ENCODE data around the gene PTPN18. TPM values are rescaled to one million over a fixed set of nuclear protein-coding genes. Genes with fewer than 3 reads are reported as not detected.

PTPN18 gene
- total RNA-seq, 2 donors from 2014 or later: 79.2 to 93.3 TPM

DNA sequence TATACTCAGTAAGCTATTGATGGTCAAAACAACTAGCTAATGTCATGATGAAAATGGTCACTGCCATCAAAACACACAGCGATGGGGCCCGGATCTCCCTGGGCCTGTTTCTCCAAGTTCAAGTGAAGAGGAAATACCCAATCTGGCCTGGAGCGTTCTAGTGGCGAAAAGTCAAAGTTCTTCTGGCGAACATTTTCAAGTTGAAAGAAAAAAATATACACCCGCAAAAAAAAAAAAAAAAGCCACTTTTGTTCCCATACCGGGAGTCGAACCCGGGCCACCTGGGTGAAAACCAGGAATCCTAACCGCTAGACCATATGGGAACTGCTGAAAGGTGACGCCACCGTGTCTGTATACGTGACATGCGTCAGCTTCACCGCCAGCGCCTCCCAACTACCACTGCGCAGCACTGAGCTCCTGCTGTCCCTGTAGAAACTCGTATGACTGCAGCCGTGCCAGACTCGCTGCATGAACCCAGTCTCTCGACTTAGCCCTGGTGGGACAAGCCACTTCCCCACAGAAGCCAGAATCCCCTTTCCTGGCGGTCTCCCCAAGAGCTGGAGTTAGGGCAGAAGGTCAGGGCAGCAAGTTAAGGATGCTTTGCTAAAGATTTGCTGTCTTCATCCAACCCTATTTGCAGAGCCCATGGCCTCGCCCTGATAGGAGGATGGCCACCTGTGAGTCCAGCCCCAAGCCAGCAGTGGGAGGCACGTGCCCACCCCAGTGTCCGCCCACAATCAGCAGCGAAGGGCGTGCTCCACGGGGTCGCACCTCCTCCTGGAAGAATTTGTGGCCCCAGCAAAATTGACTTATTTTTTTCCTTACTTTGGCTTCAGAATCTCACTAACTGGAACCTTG lies 18.8 kb upstream of the PTPN18 start:
- peaks cover 0 to 6% of the 10 kb centered on the region in 2 donors for H3K4me1 ChIP-seq (ENCODE audit: control insufficient read depth in 1 of 2, low read depth in 2 of 2)
- H3K4me3 ChIP-seq: peak overlapping the region; percentile 22
- ATAC-seq (ENCODE audit: insufficient number of reproducible peaks, low FRiP score, low read depth) (peak; percentile 49), DNase-seq (ENCODE audit: low spot score) (no peak)
- TF ChIP-seq, protein P1, sequence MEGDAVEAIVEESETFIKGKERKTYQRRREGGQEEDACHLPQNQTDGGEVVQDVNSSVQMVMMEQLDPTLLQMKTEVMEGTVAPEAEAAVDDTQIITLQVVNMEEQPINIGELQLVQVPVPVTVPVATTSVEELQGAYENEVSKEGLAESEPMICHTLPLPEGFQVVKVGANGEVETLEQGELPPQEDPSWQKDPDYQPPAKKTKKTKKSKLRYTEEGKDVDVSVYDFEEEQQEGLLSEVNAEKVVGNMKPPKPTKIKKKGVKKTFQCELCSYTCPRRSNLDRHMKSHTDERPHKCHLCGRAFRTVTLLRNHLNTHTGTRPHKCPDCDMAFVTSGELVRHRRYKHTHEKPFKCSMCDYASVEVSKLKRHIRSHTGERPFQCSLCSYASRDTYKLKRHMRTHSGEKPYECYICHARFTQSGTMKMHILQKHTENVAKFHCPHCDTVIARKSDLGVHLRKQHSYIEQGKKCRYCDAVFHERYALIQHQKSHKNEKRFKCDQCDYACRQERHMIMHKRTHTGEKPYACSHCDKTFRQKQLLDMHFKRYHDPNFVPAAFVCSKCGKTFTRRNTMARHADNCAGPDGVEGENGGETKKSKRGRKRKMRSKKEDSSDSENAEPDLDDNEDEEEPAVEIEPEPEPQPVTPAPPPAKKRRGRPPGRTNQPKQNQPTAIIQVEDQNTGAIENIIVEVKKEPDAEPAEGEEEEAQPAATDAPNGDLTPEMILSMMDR (IDR thresholded peaks at IDR 0.05): no peak
- no peak overlapping the region for H3K27ac ChIP-seq
- no peaks in the 10 kb centered on the region for H3K9me3 ChIP-seq
- peaks cover 9% of the 10 kb centered on the region for H3K36me3 ChIP-seq
- no peaks in the 10 kb centered on the region for H3K27me3 ChIP-seq (replicated peaks; ENCODE audit: insufficient read depth)

DNA sequence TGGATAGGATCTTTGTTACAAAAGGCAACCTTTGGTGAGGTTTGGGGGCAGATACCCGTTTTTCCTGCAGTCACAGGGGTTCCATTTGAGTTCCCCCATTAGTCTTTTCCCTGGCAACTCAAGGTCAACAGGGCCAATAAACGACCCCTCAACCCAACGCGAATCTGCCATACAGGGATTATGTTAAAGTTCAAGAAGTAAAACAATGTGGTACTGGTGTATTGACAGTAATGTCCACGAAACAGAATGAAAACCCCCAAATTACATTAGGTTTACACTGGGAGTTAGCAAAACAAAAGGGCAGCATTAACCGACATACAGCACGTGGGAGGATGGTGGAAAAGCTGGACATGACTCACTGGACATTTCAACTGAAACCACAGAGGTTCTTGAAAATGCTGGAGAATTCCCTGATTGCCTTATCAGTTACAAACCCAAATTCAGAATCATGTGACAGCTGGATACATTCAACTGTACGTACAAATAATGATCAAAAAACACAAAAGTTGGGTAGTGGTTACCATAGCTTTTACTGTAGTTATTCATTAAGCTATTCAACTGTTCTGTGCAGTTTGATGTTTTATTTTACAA lies 18.0 kb upstream of the PTPN18 start:
- TF ChIP-seq, protein P1 (IDR thresholded peaks at IDR 0.05): no peak
- no peaks in the 10 kb centered on the region for H3K27me3 ChIP-seq (replicated peaks; ENCODE audit: insufficient read depth)
- no peaks in the 10 kb centered on the region for H3K9me3 ChIP-seq
- ATAC-seq (ENCODE audit: insufficient number of reproducible peaks, low FRiP score, low read depth) (no peak), DNase-seq (ENCODE audit: low spot score) (no peak)
- no peak overlapping the region for H3K27ac ChIP-seq
- peaks cover 0 to 6% of the 10 kb centered on the region in 2 donors for H3K4me1 ChIP-seq (ENCODE audit: control insufficient read depth in 1 of 2, low read depth in 2 of 2)
- H3K4me3 ChIP-seq: peak overlapping the region; percentile 22
- H3K36me3 ChIP-seq: peaks cover 9% of the 10 kb centered on the region

DNA sequence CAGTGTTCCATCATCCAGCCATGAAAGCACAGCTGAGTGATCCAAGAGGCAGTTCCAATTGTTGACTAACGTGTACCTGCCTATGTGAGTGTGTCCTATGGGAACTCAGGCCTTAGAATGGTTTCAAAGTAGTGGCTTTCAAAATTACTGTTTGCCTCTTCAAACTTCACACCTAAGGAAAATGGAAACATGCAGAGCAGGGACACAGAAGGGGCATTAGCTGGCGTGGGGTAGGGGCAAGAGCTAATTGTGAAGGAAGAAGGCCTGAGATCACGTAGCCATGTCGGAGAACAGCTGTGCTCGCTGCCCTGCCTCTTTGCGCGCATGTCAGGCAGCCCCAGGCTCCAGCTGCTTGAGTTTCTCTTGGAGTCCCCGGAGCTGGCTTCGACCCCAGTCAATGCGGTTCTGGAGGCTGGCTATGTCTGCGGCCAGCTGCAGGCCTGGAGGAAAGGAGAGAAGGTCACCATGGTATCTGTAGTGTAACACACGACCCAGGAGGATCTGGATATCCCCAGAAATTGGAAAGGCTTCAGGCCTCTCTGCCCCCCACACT lies 17.0 kb upstream of the PTPN18 start:
- no peak overlapping the region for H3K4me3 ChIP-seq
- DNase-seq (ENCODE audit: low spot score) (no peak), ATAC-seq (ENCODE audit: insufficient number of reproducible peaks, low FRiP score, low read depth) (no peak)
- H3K27me3 ChIP-seq (replicated peaks; ENCODE audit: insufficient read depth): no peaks in the 10 kb centered on the region
- peaks cover 5 to 13% of the 10 kb centered on the region in 2 donors for H3K4me1 ChIP-seq (ENCODE audit: control insufficient read depth in 1 of 2, low read depth in 2 of 2)
- H3K9me3 ChIP-seq: no peaks in the 10 kb centered on the region
- no peak overlapping the region for H3K27ac ChIP-seq
- TF ChIP-seq, protein P1 (IDR thresholded peaks at IDR 0.05): no peak
- peaks cover 9% of the 10 kb centered on the region for H3K36me3 ChIP-seq

DNA sequence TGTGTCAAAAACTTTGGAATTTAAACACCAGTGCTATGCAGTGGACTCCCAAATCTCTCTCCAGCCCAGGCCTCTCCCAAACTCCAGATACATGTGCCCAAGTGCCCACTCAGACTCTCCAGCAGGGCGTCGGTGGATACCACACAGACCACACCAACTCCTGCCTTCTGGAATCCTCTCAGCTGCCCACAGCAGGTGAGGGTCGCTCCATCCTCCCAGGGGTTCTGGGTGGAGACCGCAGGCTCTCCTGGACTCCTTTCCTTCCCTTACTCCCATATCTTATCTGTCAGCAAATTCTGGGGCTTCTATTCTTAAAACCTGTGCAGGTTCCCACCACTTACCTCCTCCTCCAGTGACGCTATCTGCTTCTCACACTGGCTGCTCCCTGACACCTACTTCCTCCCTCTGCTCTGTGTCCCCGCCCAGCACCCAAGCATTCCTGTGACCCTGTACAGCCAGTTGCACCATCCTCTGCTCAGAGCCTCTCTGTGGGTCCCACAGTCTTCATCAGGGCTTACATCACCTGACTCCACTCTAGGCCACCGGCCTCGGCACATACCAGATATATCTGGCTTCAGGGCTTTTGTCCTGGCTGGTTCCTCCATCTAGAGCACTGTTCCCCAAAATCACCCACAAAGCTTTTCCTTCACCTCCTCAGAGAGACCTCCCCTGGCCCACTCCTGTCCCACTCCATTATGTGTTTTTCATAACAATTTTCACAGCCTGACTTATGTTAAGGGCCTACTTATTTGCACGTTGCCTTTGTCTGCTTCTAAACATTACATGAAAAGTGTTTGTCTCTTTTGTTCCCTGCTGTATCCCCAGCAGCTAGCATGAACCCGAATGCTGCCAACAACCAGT lies 15.7 kb upstream of the PTPN18 start:
- ATAC-seq (ENCODE audit: insufficient number of reproducible peaks, low FRiP score, low read depth) (no peak), DNase-seq (ENCODE audit: low spot score) (no peak)
- TF ChIP-seq, protein P1 (IDR thresholded peaks at IDR 0.05): no peak
- Histone ChIP-seq H3K4me1 (ENCODE audit: control insufficient read depth in 1 of 2, low read depth in 2 of 2) (peaks cover 7 to 16% of the 10 kb centered on the region in 2 donors), H3K9me3 (no peaks in the 10 kb centered on the region), H3K36me3 (peaks cover 15% of the 10 kb centered on the region), H3K27me3 (replicated peaks; ENCODE audit: insufficient read depth) (no peaks in the 10 kb centered on the region), H3K27ac (no peak overlapping the region), H3K4me3 (no peak overlapping the region)
